Gastroesophageal sphincter (tissue), 4 donors: Measurements from ENCODE around the gene KTN1. TPM values are rescaled to one million over a fixed set of nuclear protein-coding genes. Genes with fewer than 3 reads are reported as not detected.

Source experiments
- ATAC-seq: fragments of 150-250 bp; one replicate; pipeline ENCODE4 v1.9.1; 2016; ENCODE audit warnings: mild to moderate bottlenecking, moderate library complexity
- H3K27ac ChIP-seq, 4 donors: fragments of 200-600 bp; sonication (generic) in 3 of 4; 1 replicate in 3 of 4; 2 replicates in 1 of 4; pipeline ENCODE4 v1.5.1; 2016 to 2019
- H3K27me3 ChIP-seq: fragments of 200-600 bp; sonication (generic); one replicate; pipeline ENCODE4 v1.5.1; 2019
- H3K36me3 ChIP-seq, 2 donors: fragments of 200-600 bp; sonication (generic); one replicate each; pipeline ENCODE4 v1.5.1; 2019; ENCODE audit warnings: control low read depth in 1 of 2
- H3K4me1 ChIP-seq, 3 donors: fragments of 200-600 bp; sonication (generic); 1 replicate in 2 of 3; 2 replicates in 1 of 3; pipeline ENCODE4 v1.5.1; 2016 to 2019; ENCODE audit warnings: control low read depth in 2 of 3
- H3K4me3 ChIP-seq, 2 donors: fragments of 200-600 bp; sonication (generic); one replicate each; pipeline ENCODE4 v1.5.1; 2019; ENCODE audit warnings: mild to moderate bottlenecking in 1 of 2, moderate library complexity in 1 of 2
- H3K9me3 ChIP-seq, 3 donors: fragments of 200-600 bp; sonication (generic); one replicate each; pipeline ENCODE4 v1.5.1; 2017 to 2019; ENCODE audit warnings: control low read depth in 2 of 3
- EP300 ChIP-seq: sonication (generic); formaldehyde crosslinking; IDR thresholded peaks from one replicate; pipeline ENCODE4 v1.6.1; 2017; ENCODE audit warnings: antibody characterized with exemption, mild to moderate bottlenecking
- POLR2A ChIP-seq, 2 donors: fragments of 450-650 bp; IDR thresholded peaks; one replicate each; pipeline ENCODE4 v1.6.1; 2017; ENCODE audit warnings: antibody characterized with exemption in 2 of 2, mild to moderate bottlenecking in 2 of 2, moderate library complexity in 1 of 2
- POLR2AphosphoS5 ChIP-seq: sonication (generic); formaldehyde crosslinking; IDR thresholded peaks from one replicate; pipeline ENCODE4 v1.6.1; 2017; ENCODE audit warnings: antibody characterized with exemption
- WGBS, 2 donors: methylation state at CpG; one replicate each; pipeline ENCODE4 v1.1.5; 2018; ENCODE audit warnings: low coverage in 1 of 2; 5-methylcytosine and 5-hydroxymethylcytosine counted together
- total RNA-seq, 4 donors: library from RNA; depleted of rRNA; stranded (reverse); fragments of >200 nt; gene quantifications; one replicate each; pipeline ENCODE4 v1.1.0, GENCODE V29; 2016
- TF ChIP-seq, protein P1 (sequence below), 4 experiments: fragments of 200-600 bp in 2 of 4; fragments of 450-650 bp in 2 of 4; sonication (generic) in 1 of 4; IDR thresholded peaks; one replicate each; pipeline ENCODE4 v1.5.1; 2017 to 2019; ENCODE audit warnings: antibody characterized with exemption in 4 of 4, mild to moderate bottlenecking in 2 of 4, moderate library complexity in 2 of 4

Gene KTN1
- total RNA-seq, 4 donors from 2014 or later: 144 to 204 (median 171) TPM

- no peak for ATAC-seq
- TF ChIP-seq POLR2A (IDR thresholded peaks at IDR 0.05) (no peak), POLR2AphosphoS5 (no peak), EP300 (no peak)
- no peaks in the 10 kb centered on the region for H3K27me3 ChIP-seq
- H3K4me3 ChIP-seq: no peak overlapping the region
- H3K9me3 ChIP-seq: no peaks in the 10 kb centered on the region
- H3K27ac ChIP-seq: no peak overlapping the region
- peaks cover 0 to 75% of the 10 kb centered on the region in 2 donors for H3K36me3 ChIP-seq
- H3K4me1 ChIP-seq: peaks cover 0 to 12% (median 0%) of the 10 kb centered on the region in 3 donors
These were observed 81.0 kb downstream of the KTN1 start for GRCh38 chr14:55661029-55661428.

DNA sequence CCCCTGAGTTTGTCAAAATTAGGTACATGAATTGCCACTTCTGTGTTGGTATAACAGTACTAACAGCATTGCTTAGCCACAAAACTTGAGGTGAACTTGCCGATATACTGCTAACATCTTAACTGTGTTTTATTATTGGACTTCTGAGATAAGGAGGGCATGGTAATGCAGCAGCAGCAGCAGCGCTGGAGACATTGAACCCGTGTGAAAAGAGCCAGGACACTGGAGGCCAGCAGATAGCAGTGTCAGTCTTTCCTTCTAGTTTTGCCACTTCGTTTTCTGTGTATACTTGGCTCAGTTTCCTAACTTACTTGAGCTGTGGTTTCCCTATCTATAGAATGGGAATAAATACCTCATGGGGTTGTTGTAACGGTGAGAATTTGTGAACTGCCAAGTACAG is 82.7 kb downstream of the KTN1 start:
- no peak overlapping the region for H3K4me3 ChIP-seq
- no peak for ATAC-seq
- peaks cover 0 to 69% of the 10 kb centered on the region in 2 donors for H3K36me3 ChIP-seq
- H3K4me1 ChIP-seq: peaks cover 0 to 12% (median 0%) of the 10 kb centered on the region in 3 donors
- H3K9me3 ChIP-seq: no peaks in the 10 kb centered on the region
- H3K27me3 ChIP-seq: no peaks in the 10 kb centered on the region
- WGBS, 2 donors: 79 to 95% methylated on average over 3 to 5 of the region's 5 CpGs
- no peak overlapping the region for H3K27ac ChIP-seq
- TF ChIP-seq POLR2AphosphoS5: no peak
- TF ChIP-seq, protein P1, sequence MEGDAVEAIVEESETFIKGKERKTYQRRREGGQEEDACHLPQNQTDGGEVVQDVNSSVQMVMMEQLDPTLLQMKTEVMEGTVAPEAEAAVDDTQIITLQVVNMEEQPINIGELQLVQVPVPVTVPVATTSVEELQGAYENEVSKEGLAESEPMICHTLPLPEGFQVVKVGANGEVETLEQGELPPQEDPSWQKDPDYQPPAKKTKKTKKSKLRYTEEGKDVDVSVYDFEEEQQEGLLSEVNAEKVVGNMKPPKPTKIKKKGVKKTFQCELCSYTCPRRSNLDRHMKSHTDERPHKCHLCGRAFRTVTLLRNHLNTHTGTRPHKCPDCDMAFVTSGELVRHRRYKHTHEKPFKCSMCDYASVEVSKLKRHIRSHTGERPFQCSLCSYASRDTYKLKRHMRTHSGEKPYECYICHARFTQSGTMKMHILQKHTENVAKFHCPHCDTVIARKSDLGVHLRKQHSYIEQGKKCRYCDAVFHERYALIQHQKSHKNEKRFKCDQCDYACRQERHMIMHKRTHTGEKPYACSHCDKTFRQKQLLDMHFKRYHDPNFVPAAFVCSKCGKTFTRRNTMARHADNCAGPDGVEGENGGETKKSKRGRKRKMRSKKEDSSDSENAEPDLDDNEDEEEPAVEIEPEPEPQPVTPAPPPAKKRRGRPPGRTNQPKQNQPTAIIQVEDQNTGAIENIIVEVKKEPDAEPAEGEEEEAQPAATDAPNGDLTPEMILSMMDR (IDR thresholded peaks at IDR 0.05): no peak
- no peak for TF ChIP-seq POLR2A (IDR thresholded peaks at IDR 0.05)
- no peak for TF ChIP-seq EP300

DNA sequence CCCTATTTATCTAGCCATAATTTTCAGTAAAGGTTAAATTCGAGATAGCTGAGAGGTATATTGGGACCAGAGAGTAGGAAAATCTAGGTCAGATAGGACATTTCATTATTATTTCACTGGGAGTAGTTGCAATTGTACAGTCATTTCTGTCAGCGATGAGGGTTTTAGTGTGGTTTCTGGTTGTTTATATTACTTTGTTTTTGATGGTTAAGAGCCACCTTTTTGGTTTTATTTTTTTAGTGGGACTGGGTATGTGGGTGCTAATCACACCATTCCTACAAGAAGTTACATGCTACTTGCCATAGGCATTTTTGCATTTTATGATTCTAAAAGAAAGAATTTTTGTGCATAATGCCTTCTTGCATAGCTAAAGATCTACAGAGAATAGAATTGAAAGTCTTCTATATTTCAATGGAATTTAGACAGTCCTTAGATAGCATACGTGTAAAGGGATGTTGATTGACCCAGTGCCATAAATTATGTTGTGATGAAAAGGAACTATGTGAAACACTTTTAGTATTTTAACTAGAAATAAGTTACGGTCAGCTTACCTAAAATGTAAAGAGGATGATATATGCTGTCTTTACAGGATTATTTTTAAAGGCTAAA is 85.2 kb downstream of the KTN1 start:
- no peaks in the 10 kb centered on the region for H3K9me3 ChIP-seq
- TF ChIP-seq POLR2A (IDR thresholded peaks at IDR 0.05) (no peak), EP300 (no peak), POLR2AphosphoS5 (no peak)
- TF ChIP-seq, protein P1 (IDR thresholded peaks at IDR 0.05): no peak
- peaks cover 0 to 12% (median 0%) of the 10 kb centered on the region in 3 donors for H3K4me1 ChIP-seq
- no peak for ATAC-seq
- H3K27me3 ChIP-seq: no peaks in the 10 kb centered on the region
- H3K4me3 ChIP-seq: no peak overlapping the region
- 83 to 87% methylated on average over 4 of the region's 4 CpGs for WGBS, 2 donors
- no peak overlapping the region for H3K27ac ChIP-seq
- H3K36me3 ChIP-seq: peaks cover 0 to 66% of the 10 kb centered on the region in 2 donors

GRCh38 chr14:55667801-55668200 is 87.8 kb downstream of the KTN1 start:
- ATAC-seq: no peak
- TF ChIP-seq POLR2AphosphoS5 (no peak), EP300 (no peak), POLR2A (IDR thresholded peaks at IDR 0.05) (no peak)
- TF ChIP-seq, protein P1 (IDR thresholded peaks at IDR 0.05): no peak
- WGBS, 2 donors: 91 to 95% methylated on average over 2 of the region's 2 CpGs
- Histone ChIP-seq H3K4me1 (no peaks in the 10 kb centered on the region), H3K27ac (no peak overlapping the region), H3K36me3 (peaks cover under 1 to 73% of the 10 kb centered on the region in 2 donors), H3K9me3 (no peaks in the 10 kb centered on the region), H3K27me3 (no peaks in the 10 kb centered on the region), H3K4me3 (no peak overlapping the region)

- no peaks in the 10 kb centered on the region for H3K4me1 ChIP-seq
- ATAC-seq: no peak
These were observed 91.6 kb downstream of the KTN1 start for GRCh38 chr14:55671641-55672040.

More at GRCh38 chr14:55671641-55672040, 91.6 kb downstream of the KTN1 start:
- Histone ChIP-seq H3K36me3 (peaks cover 11 to 91% of the 10 kb centered on the region in 2 donors), H3K9me3 (no peaks in the 10 kb centered on the region), H3K27me3 (no peaks in the 10 kb centered on the region), H3K27ac (no peak overlapping the region), H3K4me3 (no peak overlapping the region)
- no peak for TF ChIP-seq POLR2AphosphoS5
- TF ChIP-seq, protein P1 (IDR thresholded peaks at IDR 0.05): no peak
- 88 to 92% methylated on average over 2 of the region's 2 CpGs for WGBS, 2 donors
